ENCODE results near the gene MAP3K7.
"Not testable (repeated sequence)": the region's sequence is repeated elsewhere in the genome, so short reads cannot be mapped to it uniquely, and the experiment has no call there.

The MAP3K7 gene

DNA sequence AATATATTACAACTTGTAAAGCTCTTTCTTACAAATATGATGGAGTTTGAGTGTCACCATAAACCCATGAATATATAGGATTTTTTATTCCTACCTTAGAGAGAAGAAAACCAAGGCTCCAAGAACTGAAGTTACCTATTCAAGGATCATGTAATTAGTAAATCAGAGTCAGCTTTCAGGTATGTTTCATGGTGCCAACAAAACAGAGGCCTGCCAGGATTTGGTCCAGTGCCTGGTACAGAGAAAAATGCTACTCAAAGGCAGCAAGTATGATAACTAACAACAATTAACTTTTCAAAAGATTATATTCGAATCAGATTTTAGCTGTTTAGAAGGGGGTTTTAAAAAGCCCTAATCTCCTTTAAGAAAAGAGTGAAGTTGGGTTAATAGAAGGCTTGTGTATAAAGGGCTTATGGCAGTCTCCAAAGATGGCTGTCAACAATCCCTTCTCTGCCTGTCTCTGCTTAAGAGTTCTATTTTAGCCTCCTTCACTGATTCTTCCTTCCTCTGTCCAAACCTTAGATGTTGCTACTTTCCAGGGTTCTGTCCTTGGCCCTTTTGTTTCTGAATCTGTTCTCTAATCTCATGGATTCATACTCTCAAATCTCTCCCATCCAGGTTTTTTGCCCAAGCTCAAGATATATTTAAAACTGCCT lies 7.8 kb downstream of the MAP3K7 start:
- DNase-seq (ENCODE audit: low read depth in 2 of 2), result no peak

DNA sequence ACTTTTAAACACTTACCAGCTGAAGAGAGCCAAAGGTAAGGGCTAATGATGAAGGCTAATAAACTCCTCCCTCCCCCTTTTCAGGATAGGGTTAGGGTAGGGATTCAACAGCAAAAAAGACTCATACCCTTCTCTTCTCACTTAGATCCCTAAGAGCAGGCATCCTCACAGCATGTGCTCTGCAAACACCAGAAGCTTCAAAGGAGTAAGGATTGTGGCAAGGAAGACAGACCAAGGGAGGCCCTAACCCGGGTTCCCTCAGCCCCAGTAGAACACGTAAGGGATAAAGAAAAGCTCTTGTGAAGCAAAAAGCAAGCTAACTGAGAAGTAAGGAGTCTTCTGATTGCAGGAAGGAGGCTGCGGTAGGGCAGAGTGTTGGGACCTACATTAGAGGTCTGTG lies 11.6 kb downstream of the MAP3K7 start:
- no peak for DNase-seq (ENCODE audit: low read depth in 2 of 2)

DNA sequence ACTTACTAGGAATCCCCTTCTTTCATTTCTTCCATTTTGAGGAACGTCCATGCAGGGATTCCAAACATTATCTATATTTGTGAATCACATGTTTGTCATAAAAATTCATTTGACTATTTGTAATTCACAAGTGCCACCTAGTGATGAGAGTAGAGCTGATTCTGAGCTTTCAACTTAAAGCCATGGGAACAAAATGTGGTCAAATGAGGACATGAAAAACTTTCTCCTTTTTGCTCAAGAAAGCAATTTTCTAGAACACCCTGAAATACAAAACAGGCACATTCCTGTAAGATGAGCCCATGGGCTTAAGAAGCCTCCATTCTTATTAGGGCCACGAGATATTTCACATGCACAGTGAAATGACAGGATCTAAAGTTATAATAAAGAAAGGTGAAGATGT lies 12.3 kb downstream of the MAP3K7 start:
- no peak for DNase-seq (ENCODE audit: low read depth in 2 of 2)

DNA sequence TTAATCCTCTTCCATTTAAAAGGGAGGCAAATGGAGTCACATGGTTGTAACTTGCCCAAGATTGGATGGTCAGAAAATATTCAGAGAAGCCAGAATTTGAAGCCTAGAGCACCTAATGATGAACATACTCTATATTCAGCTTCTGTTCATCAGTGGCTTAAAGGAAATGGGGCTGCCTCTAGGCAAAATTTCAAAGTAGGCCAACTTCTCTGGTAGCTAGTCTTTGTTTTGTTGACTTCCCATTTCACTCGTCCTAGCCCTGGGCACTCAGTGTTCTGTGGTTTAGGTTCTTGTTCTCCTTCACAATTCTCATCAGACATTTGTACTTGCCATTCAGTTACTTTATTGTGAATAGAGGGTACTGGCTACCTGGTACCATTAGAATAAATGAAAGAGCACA lies 13.2 kb downstream of the MAP3K7 start:
- DNase-seq (ENCODE audit: low read depth in 2 of 2), result no peak

DNA sequence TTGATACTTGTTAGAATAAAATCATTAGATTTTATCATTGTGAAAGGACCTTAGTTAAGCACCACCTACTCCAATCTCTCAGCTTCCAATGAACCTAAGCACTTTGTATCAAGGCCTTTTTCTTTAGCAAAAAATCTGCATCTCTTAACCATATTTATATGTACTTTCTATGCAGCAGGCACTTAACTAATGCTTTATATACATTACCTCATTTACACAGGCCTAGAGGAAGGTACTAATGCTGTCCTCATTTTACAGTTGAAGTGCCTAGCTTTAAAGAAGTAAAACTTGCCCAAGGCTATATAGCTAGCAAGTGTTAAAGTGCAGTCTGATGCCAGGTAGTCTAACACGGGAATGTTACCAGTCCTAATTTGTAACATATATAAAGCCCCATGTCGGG lies 14.0 kb downstream of the MAP3K7 start:
- DNase-seq (ENCODE audit: low read depth in 2 of 2), result no peak

DNA sequence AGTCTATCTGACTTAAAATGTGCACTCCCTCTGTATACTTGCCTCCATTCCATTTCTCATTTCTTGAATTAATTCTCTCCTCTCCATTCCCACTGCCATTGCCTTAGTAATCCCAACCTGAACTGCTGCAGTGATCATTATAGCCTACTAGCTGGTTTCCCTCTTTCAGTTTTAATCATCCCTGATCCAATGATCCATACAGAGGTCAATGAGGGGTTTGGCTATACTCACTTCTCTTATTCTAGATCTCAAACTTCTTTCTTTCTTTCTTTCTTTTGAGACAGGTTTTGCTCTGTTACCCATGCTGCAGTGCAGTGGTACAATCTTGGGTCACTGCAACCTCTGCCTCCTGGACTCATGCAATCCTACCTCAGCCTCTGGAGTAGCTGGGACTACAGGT lies 17.6 kb downstream of the MAP3K7 start:
- DNase-seq (ENCODE audit: low read depth in 2 of 2), result no peak

DNA sequence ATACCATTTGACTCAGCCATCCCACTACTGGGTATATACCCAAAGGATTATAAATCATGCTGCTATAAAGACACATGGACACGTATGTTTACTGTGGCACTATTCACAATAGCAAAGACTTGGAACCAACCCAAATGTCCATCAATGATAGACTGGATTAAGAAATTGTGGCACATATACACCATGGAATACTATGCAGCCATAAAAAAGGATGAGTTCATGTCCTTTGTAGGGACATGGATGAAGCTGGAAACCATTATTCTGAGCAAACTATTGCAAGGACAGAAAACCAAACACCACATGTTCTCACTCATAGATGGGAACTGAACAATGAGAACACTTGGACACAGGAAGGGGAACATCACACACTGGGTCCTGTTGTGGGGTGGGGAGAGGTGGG lies 19.2 kb downstream of the MAP3K7 start:
- not testable (repeated sequence) for DNase-seq (ENCODE audit: low read depth in 2 of 2)

DNA sequence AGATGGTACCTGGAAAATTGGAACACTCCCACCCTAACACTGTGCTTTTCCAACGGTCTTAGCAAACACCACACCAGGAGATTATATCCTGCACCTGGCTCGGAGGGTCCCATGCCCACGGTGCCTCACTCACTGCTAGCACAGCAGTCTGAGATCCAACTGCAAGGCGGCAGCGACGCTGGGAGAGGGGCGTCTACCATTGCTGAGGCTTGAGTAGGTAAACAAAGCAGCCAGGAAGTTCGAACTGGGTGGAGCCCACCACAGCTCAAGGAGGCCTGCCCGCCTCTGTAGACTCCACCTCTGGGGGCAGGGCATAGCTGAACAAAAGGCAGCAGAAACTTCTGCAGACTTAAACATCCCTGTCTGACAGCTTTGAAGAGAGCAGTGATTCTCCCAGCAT lies 24.5 kb downstream of the MAP3K7 start:
- DNase-seq (ENCODE audit: low read depth in 2 of 2), result not testable (repeated sequence)

DNA sequence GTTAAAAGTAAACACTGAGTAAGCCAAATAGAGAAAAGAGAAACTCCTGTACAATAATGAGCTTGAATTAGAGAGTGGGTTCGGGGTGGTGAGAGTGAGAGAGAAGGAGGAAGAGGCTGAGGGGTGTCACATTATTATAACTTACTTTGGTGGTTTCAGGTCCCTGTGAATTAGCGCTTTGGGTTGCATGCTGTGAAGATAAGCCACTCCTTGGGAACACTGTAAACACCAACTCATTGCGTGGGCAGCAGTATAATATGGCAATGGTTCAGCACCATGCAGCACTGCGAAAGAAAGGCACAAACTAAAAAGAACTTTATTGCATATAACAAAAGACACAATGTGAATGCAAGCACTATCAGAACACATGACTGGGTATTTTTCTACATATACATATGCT lies 26.9 kb downstream of the MAP3K7 start:
- no peak for DNase-seq (ENCODE audit: low read depth in 2 of 2)

DNA sequence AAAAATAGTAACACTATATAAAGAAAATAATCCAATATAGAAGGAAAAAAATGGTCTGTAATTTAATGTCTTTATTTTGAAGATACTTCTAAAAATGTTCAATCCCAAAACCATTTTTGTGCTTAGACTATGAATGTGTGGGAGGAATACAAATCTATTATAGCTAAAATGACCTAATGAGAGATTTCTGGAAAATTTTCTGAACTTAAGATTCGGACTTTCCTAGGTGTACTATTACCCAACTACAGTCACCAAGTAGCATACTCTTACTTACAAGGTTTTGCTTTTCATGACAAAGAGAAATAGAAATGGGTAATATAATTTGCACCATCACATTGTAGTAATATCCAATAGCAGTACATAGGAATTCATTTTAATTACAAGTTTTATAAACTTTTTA lies 29.9 kb downstream of the MAP3K7 start:
- DNase-seq (ENCODE audit: low read depth in 2 of 2), result no peak

DNA sequence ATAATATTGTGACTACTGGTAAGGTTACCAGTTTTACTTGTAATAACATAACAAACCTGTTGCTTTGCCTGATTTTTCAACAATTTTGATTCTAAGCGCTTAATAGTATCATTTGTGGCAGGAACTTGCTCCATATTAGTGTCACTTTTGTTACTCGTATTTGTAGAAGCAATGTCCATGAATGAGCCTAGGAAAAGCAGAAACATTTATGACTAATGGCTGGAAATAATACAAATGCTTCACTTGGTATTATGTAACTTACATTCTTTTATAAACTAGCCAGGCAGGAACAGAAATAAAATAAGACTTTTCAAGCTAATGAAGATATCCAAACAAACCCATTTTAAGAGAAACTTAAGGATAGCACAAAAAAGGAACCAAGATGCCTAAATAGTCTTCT lies 38.9 kb downstream of the MAP3K7 start:
- DNase-seq (ENCODE audit: low read depth in 2 of 2), result no peak

DNA sequence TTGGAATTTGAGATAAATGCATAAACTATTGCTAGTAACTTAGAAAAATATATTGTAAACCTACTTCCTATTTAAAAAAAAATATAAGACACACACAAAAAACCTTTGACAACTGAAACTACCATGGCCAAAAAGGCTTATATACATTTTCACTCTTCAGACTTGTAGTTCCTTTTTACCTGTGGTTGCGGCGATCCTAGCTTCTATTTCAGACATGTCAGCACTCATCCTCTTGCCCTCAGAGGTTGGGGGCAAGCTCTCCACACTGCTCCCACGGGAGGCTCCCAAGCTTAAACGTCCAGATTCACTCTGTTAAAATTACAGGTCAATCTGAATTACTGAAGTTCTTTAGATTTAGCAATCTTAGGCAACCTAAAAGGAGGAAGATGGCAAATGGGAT lies 39.8 kb downstream of the MAP3K7 start:
- no peak for DNase-seq (ENCODE audit: low read depth in 2 of 2)

DNA sequence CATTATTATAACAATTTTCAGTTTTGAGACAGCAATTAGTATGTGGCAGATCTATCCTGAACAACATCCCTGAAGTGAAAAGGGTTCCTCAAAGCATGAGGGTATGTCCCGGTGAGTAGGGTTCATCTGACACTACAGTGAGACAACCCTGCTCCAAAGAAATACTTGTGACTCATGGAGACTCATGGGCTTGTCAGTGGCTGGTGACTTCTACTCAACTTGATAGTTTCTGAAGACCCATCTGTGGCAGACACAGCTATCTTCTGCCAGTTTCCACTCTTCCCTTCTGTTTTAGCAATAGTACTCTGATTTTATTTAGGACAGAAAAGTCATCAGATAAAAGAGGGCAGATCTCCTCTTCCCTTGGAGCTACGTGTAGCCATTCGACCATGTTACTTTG lies 41.4 kb downstream of the MAP3K7 start:
- DNase-seq (ENCODE audit: low read depth in 2 of 2), result no peak

DNA sequence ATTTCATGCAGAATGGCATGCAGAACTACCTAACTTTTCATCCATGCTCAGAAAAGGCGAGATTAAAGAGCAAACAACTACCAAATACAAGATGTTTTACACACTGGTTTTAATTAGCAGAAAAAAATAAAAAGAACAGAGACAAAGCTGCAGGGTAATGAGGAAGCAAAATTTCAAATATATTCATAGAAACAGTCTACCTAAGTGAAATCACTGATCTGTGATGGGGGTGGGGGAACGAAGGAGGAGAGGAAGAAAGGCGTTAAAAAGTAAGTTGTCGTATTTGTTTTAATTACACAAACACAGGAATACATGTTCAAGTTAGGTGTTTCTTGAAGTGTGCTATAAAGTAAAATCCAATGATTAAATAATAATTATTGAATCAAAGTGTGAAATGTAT lies 42.1 kb downstream of the MAP3K7 start:
- DNase-seq (ENCODE audit: low read depth in 2 of 2), result no peak

DNA sequence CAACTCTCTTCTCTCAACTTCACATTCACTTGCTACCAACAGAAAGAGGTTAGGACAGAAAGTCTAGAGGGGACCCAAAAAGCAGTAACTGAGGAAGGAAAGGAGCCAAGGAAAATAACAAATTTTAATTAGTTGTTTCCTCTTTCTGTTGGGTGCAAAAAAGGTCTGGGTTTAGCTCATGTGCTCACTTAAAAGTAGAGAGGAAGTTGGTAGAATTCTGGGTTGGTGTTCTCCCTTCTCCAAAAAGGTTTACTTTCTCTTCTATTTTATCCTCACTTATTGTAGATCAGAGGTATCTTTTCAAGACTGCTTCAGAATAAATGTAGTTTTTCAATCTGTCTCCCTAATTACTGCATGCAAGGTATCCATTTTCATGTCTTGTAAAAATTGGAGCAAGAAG lies 42.8 kb downstream of the MAP3K7 start:
- no peak for DNase-seq (ENCODE audit: low read depth in 2 of 2)

DNA sequence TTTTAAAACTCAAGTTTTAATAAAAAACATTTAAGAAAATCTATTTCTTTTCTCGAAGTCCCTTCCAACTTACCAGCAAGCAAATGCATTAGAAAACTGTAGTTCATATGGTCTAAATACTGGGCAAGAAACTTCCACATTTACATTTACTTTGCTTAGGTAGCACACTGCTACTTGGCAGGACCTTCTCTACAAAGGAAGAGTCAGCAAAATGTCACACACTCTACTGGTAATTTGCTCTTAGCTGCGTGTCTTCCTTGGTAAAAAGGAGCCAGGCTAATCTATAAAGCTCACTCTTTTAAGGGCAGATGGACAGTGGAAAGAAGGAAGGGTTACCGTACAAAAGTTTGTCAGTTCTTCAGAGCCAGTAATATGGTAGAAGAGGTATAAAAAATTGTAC lies 45.7 kb downstream of the MAP3K7 start:
- no peak for DNase-seq (ENCODE audit: low read depth in 2 of 2)

DNA sequence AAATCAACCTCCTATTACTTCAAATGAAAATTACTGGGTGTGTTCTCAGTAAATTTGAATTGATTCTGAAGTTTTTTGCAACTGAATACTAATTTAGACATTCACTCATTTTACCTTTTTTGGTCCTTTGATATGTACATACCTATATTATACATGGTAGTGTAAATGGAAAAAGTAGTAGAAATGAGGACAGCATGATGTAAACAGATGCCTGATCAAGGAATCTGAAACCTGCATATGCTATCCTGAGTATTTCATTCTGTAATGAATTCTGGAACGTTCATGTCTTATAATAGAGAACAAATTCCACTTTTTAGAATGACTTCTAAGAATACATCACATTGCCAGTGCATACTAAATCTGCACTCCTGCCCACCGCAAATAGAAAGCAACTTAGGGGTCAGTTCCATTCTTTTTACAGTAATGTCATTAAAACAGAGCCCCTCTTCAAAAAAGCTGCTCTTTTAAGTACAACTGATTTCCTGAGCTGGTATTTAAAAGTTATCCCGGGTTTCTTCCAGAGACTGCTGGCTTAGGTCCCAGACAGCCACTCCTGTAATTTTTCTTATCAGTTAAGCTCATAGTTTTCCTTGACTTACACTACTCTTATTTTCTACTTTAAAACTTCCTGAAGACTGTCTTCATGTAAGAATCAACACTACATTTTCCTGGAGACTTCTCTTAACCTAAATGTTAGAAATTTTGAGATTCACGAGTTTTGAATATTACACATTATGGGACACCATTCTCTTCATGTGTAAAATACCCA lies 48.4 kb downstream of the MAP3K7 start:
- DNase-seq (ENCODE audit: low read depth in 2 of 2), result no peak

DNA sequence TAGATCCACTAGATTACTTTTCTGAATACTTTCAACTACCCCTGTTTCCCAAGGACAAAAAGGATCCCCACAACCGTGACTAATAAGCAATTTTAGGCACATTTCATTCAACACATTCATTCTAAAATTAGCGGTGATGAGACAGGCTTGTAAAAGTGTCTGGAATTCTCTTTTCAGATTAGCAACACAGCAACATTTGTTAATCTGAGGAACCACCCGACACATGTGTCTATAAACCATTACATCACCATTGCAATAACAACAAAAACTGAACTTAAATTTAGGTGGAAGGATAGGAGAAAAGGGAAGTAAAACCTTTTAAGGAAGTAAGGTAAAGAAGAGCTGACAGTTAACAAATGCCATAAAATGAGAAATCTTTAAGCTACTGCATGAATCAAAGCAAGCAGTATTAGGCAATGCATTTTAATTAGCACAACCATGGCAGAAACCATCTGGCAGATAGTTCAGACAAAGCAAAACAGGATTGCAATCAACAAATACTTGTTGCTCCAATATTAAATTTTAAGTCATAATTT lies 49.1 kb downstream of the MAP3K7 start:
- no peak for DNase-seq (ENCODE audit: low read depth in 2 of 2)

DNA sequence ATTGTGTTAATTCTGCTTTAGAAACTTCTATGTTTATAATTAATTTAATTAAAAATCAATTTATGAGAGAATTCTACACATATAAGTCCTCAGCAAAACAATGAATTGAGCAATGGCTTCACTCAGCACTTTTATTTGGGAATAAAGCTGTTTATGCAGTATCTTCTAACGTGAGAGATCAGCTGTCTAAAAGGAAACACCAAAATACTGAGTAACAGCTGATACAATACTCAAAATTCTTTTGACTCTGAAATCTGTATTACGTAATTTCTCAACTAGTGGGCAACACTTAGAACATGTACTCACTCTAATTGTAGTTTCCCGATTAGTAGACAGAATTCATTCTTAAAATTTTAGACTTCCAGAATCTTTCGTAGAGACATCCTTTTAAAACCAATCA lies 49.8 kb downstream of the MAP3K7 start:
- no peak for DNase-seq (ENCODE audit: low read depth in 2 of 2)

DNA sequence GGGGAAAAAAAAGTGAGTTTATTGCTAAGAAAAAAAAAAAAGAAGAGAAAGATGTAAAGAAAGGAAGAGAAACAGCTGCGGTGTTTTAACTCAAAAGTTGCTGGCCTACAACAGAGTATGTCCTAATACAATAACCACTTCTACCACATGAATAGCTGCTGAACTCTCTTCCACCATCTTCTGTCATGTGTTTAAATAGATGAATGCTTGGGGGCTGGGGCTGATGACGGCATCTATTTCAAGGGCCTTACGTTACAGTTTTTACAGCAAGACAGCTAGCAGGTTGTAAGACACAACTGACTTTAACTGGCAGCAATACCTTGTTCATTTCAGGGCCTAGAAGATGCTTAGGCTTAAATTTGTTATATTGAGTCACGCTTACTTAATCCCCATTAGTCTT lies 50.4 kb downstream of the MAP3K7 start:
- DNase-seq (ENCODE audit: low read depth in 2 of 2), result no peak

DNA sequence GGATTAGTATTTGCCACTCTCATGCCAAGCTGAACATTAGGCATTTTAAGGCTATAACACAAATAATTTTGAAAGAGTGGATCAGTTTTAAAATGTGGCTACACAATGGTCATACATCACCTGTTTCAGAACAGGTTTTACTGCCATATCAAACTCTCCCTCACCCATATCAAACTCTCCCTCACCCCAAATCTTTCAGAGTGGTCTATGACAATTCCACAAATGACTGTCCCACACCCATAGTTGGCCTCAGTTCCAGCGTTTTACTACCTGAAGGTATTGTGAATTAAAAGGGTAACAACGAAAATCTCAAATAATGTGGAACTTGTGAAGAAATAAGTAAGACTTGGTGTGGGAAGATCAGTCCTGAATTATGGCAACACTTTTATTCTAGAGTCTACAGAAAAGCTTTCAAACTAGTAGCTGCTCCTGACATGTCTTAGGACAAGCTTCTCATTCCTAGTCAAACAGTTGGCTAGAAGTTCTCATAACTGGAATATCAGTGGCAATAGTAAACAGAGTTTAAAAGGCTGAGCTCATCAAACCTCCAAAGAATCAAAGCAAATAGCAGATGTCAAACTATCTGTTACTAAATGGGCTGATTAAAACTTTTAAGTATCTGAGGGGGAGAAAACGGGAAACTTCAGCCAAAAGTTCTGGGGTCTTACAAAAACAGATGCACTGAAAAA lies 52.4 kb downstream of the MAP3K7 start:
- DNase-seq (ENCODE audit: low read depth in 2 of 2), result no peak

DNA sequence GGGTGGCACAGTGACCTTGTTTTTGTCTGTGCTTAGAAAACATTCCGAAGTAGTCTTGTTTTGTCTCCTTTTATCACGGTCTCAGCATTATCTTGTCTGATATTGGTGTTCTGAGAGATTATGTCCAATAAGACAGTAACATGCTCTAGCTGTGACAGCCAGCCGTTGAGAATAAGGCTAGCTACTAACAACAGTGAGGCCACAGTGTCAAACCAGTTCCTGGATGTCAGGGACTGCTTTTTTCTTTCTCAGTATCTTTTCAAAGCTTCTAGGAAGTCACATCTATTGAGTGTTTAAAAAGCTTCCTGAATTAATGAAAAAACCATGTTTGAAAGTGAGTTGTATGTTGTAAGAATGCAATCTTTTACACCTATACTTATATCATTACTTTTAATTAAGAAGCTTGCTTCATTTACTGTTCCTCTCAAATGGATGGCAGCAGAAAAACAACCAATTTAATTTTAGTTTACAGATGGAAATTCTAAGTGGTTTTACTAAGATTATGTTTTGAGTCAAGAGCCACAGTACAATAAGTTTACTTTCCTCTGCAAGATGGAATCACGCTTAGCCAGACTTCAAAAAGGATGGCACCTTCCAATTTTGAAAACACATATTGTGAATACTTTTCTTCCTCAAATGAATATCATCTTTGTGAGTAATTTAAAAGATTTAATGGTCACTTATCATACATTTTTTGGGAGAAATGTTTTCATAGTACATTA lies 53.1 kb downstream of the MAP3K7 start:
- DNase-seq (ENCODE audit: low read depth in 2 of 2), result no peak

Data from stimulated activated CD4-positive, alpha-beta T cell treated with anti-CD3 and anti-CD28 coated beads, Interleukin-15, amount 100 ng/mL, for 48 hours (primary cell).